T-helper 17 cell (primary cell): ENCODE measurements around the gene KCNQ5. TPM values are rescaled to one million over a fixed set of nuclear protein-coding genes. Genes with fewer than 3 reads are reported as not detected.

ENCODE experiments used
- ATAC-seq: fragments of 150-1000 bp; cut with Tn5 transposase; 2 replicates; pipeline ENCODE4 v1.10.0; 2021; ENCODE audit warnings: mild to moderate bottlenecking, moderate library complexity
- DNase-seq, 3 donors: peaks; one replicate each; pipeline versions ENCODE4 v3.0.0 to v3.0.0-alpha.2; 2020 to 2021
- H3K9me3 ChIP-seq: one replicate; pipeline ENCODE4 v1.7.0; 2013; ENCODE audit warnings: low read length, mild to moderate bottlenecking; ENCODE audit not compliant: control insufficient read depth, poor library complexity, severe bottlenecking
- H3K27ac Mint-ChIP-seq: one replicate; pipeline ENCODE4 v1.8.0; 2022; ENCODE audit warnings: mild to moderate bottlenecking, moderate library complexity, mixed read lengths
- H3K27me3 Mint-ChIP-seq: one replicate; pipeline ENCODE4 v1.8.0; 2022; ENCODE audit warnings: mixed read lengths
- H3K36me3 Mint-ChIP-seq: one replicate; pipeline ENCODE4 v1.8.0; 2022; ENCODE audit warnings: low read depth, mixed read lengths
- H3K4me1 Mint-ChIP-seq: one replicate; pipeline ENCODE4 v1.8.0; 2022; ENCODE audit warnings: mild to moderate bottlenecking, mixed read lengths
- H3K4me3 Mint-ChIP-seq: one replicate; pipeline ENCODE4 v1.8.0; 2022; ENCODE audit warnings: mild to moderate bottlenecking, moderate library complexity, mixed read lengths
- total RNA-seq, 4 donors: library from RNA in 2 of 4; stranded (reverse) in 2 of 4; gene quantifications; one replicate each; pipeline ENCODE4 v1.2.3 and lab custom pipeline; 2022 to 2026

KCNQ5 gene
- total RNA-seq, 2 donors from 2014 or later, result 1.5 to 3.3 TPM

DNA sequence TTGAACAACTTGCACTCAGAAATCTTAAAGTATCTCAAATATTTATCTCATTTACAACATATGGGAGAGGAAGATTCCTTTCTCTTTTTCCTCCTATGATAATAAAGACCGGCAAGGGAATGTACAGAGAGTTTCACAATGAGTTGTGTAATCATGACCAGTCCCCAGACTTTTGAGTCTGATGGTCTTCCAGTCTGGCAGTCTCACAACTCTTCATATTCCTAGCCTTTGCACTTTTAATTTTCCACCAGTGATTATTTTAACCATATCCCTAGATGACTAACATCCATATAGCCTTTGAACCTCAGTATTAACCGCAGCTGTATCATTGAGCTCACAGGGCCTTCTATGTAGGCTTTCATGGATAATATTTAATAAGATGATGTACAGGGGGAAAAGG is 324.9 kb downstream of the KCNQ5 start:
- Mint-ChIP-seq H3K27ac (no peak overlapping the region), H3K27me3 (peaks cover 6% of the 10 kb centered on the region), H3K4me1 (no peaks in the 10 kb centered on the region), H3K36me3 (no peaks in the 10 kb centered on the region), H3K4me3 (no peak overlapping the region)
- DNase-seq (no peak), ATAC-seq (no peak)
- H3K9me3 ChIP-seq, result no peaks in the 10 kb centered on the region

DNA sequence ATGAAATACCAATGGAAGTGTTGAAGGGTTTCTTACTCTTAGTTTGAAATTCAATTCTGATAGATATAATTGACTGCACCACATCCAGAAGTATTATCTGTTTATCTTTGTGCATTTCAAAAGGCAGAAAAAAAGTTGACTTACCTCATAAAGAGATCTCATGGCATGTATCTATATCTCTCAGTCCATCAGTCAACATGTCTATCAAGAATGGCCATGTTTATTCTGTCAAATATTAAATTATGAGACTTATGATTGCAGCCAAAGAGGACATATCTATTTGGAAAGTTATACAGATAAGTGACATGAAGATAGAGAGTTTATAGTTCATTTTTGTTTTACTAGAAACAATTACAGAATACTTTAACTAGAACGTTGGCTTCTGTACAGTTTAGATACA is 325.7 kb downstream of the KCNQ5 start:
- H3K27me3 Mint-ChIP-seq, result peaks cover 6% of the 10 kb centered on the region
- H3K36me3 Mint-ChIP-seq, result no peaks in the 10 kb centered on the region
- no peak overlapping the region for H3K27ac Mint-ChIP-seq
- H3K4me3 Mint-ChIP-seq, result no peak overlapping the region
- no peaks in the 10 kb centered on the region for H3K9me3 ChIP-seq
- ATAC-seq, result no peak
- H3K4me1 Mint-ChIP-seq, result no peaks in the 10 kb centered on the region
- no peak for DNase-seq

GRCh38 chr6:72948153-72948552 is 326.3 kb downstream of the KCNQ5 start:
- H3K36me3 Mint-ChIP-seq, result no peaks in the 10 kb centered on the region
- no peaks in the 10 kb centered on the region for H3K4me1 Mint-ChIP-seq
- no peak overlapping the region for H3K4me3 Mint-ChIP-seq
- DNase-seq, result no peak
- H3K27ac Mint-ChIP-seq, result no peak overlapping the region
- H3K27me3 Mint-ChIP-seq, result peaks cover 8% of the 10 kb centered on the region
- no peak for ATAC-seq
- no peaks in the 10 kb centered on the region for H3K9me3 ChIP-seq

- no peak overlapping the region for H3K4me3 Mint-ChIP-seq
- no peaks in the 10 kb centered on the region for H3K36me3 Mint-ChIP-seq
- H3K27me3 Mint-ChIP-seq, result peaks cover 19% of the 10 kb centered on the region
- H3K9me3 ChIP-seq, result no peaks in the 10 kb centered on the region
- H3K27ac Mint-ChIP-seq, result no peak overlapping the region
- H3K4me1 Mint-ChIP-seq, result peaks cover 2% of the 10 kb centered on the region
- no peak for ATAC-seq
- DNase-seq, result no peak
Observed at GRCh38 chr6:72950114-72950860, 328.4 kb downstream of the KCNQ5 start.

- Mint-ChIP-seq H3K27me3 (peaks cover 13% of the 10 kb centered on the region), H3K27ac (no peak overlapping the region), H3K4me3 (no peak overlapping the region), H3K36me3 (no peaks in the 10 kb centered on the region), H3K4me1 (peaks cover 2% of the 10 kb centered on the region)
- no peak for DNase-seq
- no peak for ATAC-seq
- no peaks in the 10 kb centered on the region for H3K9me3 ChIP-seq
Observed at GRCh38 chr6:72952808-72953630, 331.2 kb downstream of the KCNQ5 start.

DNA sequence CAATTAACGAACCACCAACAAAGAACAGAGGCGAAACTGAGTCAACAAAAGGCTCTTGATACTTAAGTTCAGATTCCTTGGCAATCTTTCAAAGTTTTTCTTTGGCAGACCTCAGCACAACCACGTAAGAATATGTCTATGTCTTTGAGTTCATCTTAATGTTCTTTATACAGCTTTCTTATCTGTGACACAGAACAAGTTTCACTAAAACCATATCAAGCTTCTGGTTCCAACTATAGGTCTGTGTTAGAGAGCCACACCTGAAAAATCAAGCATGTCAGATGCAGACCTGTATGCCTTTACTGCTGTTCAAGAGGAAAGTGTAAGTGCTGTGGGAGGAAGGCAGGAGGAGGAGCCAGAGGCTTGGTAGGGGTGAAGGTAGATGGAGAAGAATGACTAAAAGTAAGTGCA is 332.1 kb downstream of the KCNQ5 start:
- no peak for ATAC-seq

DNA sequence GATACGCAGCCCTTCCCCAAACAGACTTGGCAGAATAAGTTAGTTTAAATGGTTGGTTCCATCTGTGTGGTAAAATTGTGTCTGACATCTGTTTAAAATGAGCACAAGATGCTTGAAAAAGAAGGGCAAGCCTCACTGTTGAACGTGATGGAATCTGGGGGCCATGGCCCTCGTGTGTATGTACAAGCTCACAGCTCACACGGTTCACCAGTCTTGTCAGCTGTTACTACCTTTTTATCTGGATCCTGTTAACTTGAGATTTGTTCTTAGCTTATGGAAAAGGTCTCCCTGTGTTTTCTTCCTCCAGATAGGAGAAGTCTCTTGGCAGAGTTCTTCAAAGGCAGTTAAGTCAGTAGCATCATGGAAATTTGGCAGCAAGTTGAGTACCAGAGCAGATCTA is 332.9 kb downstream of the KCNQ5 start:
- peaks cover 2% of the 10 kb centered on the region for H3K4me1 Mint-ChIP-seq
- DNase-seq (no peak), ATAC-seq (no peak)
- H3K27ac Mint-ChIP-seq, result no peak overlapping the region
- no peaks in the 10 kb centered on the region for H3K36me3 Mint-ChIP-seq
- peaks cover 13% of the 10 kb centered on the region for H3K27me3 Mint-ChIP-seq
- no peaks in the 10 kb centered on the region for H3K9me3 ChIP-seq
- H3K4me3 Mint-ChIP-seq, result no peak overlapping the region

More for the DNA sequence above, 332.1 kb downstream of the KCNQ5 start:
- Mint-ChIP-seq H3K4me1 (peaks cover 2% of the 10 kb centered on the region), H3K27ac (peak overlapping the region; percentile 45), H3K36me3 (no peaks in the 10 kb centered on the region), H3K4me3 (no peak overlapping the region), H3K27me3 (peaks cover 13% of the 10 kb centered on the region)
- no peak for DNase-seq
- H3K9me3 ChIP-seq, result no peaks in the 10 kb centered on the region

GRCh38 chr6:72955666-72956065 is 333.8 kb downstream of the KCNQ5 start:
- DNase-seq (no peak), ATAC-seq (no peak)
- no peaks in the 10 kb centered on the region for H3K9me3 ChIP-seq
- Mint-ChIP-seq H3K27me3 (peaks cover 13% of the 10 kb centered on the region), H3K4me1 (peaks cover 2% of the 10 kb centered on the region), H3K4me3 (no peak overlapping the region), H3K27ac (no peak overlapping the region), H3K36me3 (no peaks in the 10 kb centered on the region)

GRCh38 chr6:72956272-72956671 is 334.4 kb downstream of the KCNQ5 start:
- no peak for ATAC-seq
- no peaks in the 10 kb centered on the region for H3K9me3 ChIP-seq
- H3K36me3 Mint-ChIP-seq, result no peaks in the 10 kb centered on the region
- H3K27me3 Mint-ChIP-seq, result peaks cover 13% of the 10 kb centered on the region
- no peak overlapping the region for H3K4me3 Mint-ChIP-seq
- no peak overlapping the region for H3K27ac Mint-ChIP-seq
- no peak for DNase-seq
- peaks cover 2% of the 10 kb centered on the region for H3K4me1 Mint-ChIP-seq

- ATAC-seq, result no peak
- Mint-ChIP-seq H3K27me3 (no peaks in the 10 kb centered on the region), H3K4me1 (no peaks in the 10 kb centered on the region), H3K36me3 (no peaks in the 10 kb centered on the region), H3K4me3 (no peak overlapping the region), H3K27ac (no peak overlapping the region)
- DNase-seq, result no peak
- H3K9me3 ChIP-seq, result no peaks in the 10 kb centered on the region
Observed at GRCh38 chr6:72959821-72960220, 338.0 kb downstream of the KCNQ5 start.

DNA sequence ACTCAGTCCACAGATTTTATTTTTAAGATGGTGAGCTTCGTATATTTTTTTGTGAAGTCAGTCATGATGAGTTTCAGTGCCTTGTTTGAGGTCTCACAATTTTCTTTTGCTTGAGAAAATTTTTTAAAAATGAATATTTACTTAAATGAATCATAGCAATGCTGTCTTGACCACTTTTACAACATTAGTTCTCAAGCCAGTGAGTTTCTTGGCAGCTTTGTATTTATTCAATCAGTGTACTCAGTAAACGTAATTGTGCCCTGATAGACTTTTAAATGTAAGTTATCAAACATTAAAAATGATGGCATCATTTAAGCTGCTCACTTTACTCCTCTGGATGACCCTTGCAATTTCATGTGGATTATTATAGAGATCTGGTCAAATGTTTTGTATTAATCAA is 342.1 kb downstream of the KCNQ5 start:
- no peaks in the 10 kb centered on the region for H3K27me3 Mint-ChIP-seq
- no peak for ATAC-seq
- H3K9me3 ChIP-seq, result no peaks in the 10 kb centered on the region
- H3K36me3 Mint-ChIP-seq, result no peaks in the 10 kb centered on the region
- H3K27ac Mint-ChIP-seq, result no peak overlapping the region
- H3K4me3 Mint-ChIP-seq, result no peak overlapping the region
- DNase-seq, result no peak
- no peaks in the 10 kb centered on the region for H3K4me1 Mint-ChIP-seq

GRCh38 chr6:72966628-72967280 is 344.9 kb downstream of the KCNQ5 start:
- no peak overlapping the region for H3K27ac Mint-ChIP-seq
- H3K4me1 Mint-ChIP-seq, result no peaks in the 10 kb centered on the region
- no peaks in the 10 kb centered on the region for H3K27me3 Mint-ChIP-seq

DNA sequence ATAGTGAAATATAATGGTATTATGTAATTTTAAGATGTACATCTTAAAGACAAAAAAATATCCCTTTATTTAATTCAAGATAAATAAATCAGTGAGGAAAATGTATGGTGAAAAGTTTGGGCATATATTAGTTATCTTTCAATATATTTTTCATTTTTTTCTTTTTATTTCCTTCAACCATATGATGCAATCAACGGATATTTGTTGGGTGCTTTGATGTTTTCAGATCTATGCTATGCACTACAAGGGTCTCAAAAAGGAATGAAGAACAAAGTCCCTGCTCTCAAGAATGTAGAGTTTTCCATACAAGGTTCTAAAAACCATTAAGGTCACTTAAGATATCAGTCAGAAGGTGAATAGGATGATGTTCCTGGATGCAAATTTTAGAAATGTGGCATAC is 345.5 kb downstream of the KCNQ5 start:
- no peak for ATAC-seq
- no peaks in the 10 kb centered on the region for H3K36me3 Mint-ChIP-seq
- no peaks in the 10 kb centered on the region for H3K4me1 Mint-ChIP-seq

More at GRCh38 chr6:72966628-72967280, 344.9 kb downstream of the KCNQ5 start:
- Mint-ChIP-seq H3K4me3 (no peak overlapping the region), H3K36me3 (no peaks in the 10 kb centered on the region)
- H3K9me3 ChIP-seq, result no peaks in the 10 kb centered on the region
- ATAC-seq (no peak), DNase-seq (no peak)

More for the DNA sequence above, 345.5 kb downstream of the KCNQ5 start:
- Mint-ChIP-seq H3K4me3 (no peak overlapping the region), H3K27me3 (no peaks in the 10 kb centered on the region), H3K27ac (no peak overlapping the region)
- no peak for DNase-seq
- no peaks in the 10 kb centered on the region for H3K9me3 ChIP-seq
